HG02588 (cell line): ENCODE measurements around the gene CCDC82.

Source experiments
- ATAC-seq: cut with Tn5 transposase; IDR thresholded peaks from one replicate; pipeline ENCODE4 v1.9.1; 2021; ENCODE audit warnings: mild to moderate bottlenecking, moderate library complexity; ENCODE audit not compliant: unreplicated experiment

Gene CCDC82

GRCh38 chr11:96309016-96309642 is 80.6 kb downstream of the CCDC82 start:
- ATAC-seq: no peak

GRCh38 chr11:96307776-96308140 is 82.0 kb downstream of the CCDC82 start:
- ATAC-seq: no peak

GRCh38 chr11:96306933-96307775 is 82.6 kb downstream of the CCDC82 start:
- no peak for ATAC-seq

- no peak for ATAC-seq
Measured at GRCh38 chr11:96306600-96306932, 83.1 kb downstream of the CCDC82 start.

GRCh38 chr11:96306071-96306470 is 83.6 kb downstream of the CCDC82 start:
- no peak for ATAC-seq

- ATAC-seq: no peak
Measured at GRCh38 chr11:96303980-96304379, 85.7 kb downstream of the CCDC82 start.

- ATAC-seq: no peak
Measured at GRCh38 chr11:96303064-96303463, 86.6 kb downstream of the CCDC82 start.
